Esophagus squamous epithelium (tissue), 5 donors: Measurements from ENCODE around the gene TMEM252. TPM values are rescaled to one million over a fixed set of nuclear protein-coding genes. Genes with fewer than 3 reads are reported as not detected.

Source experiments
- DNase-seq: peaks from one replicate; lab custom pipeline; 2025; lab: John Stamatoyannopoulos, UW
- H3K27ac ChIP-seq, 4 donors: fragments of 200-600 bp; sonication (generic); one replicate each; pipeline ENCODE4 v1.5.1; 2016 to 2019; ENCODE audit warnings: mild to moderate bottlenecking in 1 of 4
- H3K27me3 ChIP-seq, 4 donors: fragments of 200-600 bp; sonication (generic); 1 replicate in 3 of 4; 2 replicates in 1 of 4; pipeline versions ENCODE4 v1.5.1 to v1.6.0; 2017 to 2021; ENCODE audit warnings: antibody characterized with exemption in 1 of 4
- H3K36me3 ChIP-seq, 3 donors: fragments of 200-600 bp; sonication (generic); one replicate each; pipeline ENCODE4 v1.5.1; 2016 to 2019
- H3K4me1 ChIP-seq, 3 donors: fragments of 200-600 bp; sonication (generic); one replicate each; pipeline ENCODE4 v1.5.1; 2017 to 2019
- H3K4me3 ChIP-seq, 4 donors: fragments of 200-600 bp; sonication (generic); 1 replicate in 3 of 4; 2 replicates in 1 of 4; pipeline ENCODE4 v1.5.1; 2016 to 2019; ENCODE audit warnings: mild to moderate bottlenecking in 2 of 4, moderate library complexity in 1 of 4
- H3K9me3 ChIP-seq, 3 donors: fragments of 200-600 bp; sonication (generic); one replicate each; pipeline ENCODE4 v1.5.1; 2016 to 2019
- POLR2A ChIP-seq, 4 donors: fragments of 450-650 bp; IDR thresholded peaks; one replicate each; pipeline ENCODE4 v1.6.1; 2017; ENCODE audit warnings: antibody characterized with exemption in 4 of 4, mild to moderate bottlenecking in 4 of 4, moderate library complexity in 3 of 4
- WGBS, 2 donors: methylation state at CpG; one replicate each; pipeline ENCODE4 v1.1.5; 2018; 5-methylcytosine and 5-hydroxymethylcytosine counted together
- intact Hi-C: fragments of 100-400 bp; cut with DNase I; formaldehyde crosslinking; loops from one replicate; pipeline ENCODE4 v1.15.0; 2022
- total RNA-seq, 4 donors: library from RNA; depleted of rRNA; stranded (reverse); fragments of >200 nt; gene quantifications; one replicate each; pipeline ENCODE4 v1.1.0, GENCODE V29; 2016
- TF ChIP-seq, protein P1 (sequence below), 6 experiments: fragments of 450-650 bp in 4 of 6; fragments of 200-600 bp in 2 of 6; sonication (generic) in 2 of 6; IDR thresholded peaks; one replicate each; pipeline ENCODE4 v1.5.1; 2016 to 2019; ENCODE audit warnings: antibody characterized with exemption in 6 of 6, mild to moderate bottlenecking in 4 of 6, moderate library complexity in 4 of 6
- donor health status: DM: yes; HTN: yes; CAD: no.

Gene TMEM252
- total RNA-seq, 4 donors from 2014 or later: not detected

DNA sequence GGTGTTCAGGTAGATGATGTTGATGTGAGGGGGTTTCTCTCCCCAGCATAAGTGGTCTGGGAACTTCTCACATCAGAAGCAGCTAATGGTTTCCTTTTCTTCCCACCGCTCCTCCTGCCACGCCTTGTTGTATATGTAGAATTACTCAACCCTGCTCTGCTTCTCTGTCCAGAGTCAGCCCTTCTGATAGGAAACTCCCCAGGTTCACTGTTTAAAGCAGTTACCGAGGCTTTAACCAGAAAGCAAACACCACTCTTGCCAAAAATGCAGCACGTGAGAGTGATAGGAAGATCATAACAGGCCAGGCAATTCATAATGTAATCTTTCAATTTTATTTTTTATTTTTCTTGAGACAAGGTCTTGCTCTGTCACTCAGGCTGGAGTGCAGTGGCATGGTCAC lies 10.5 kb upstream of the TMEM252 start:
- DNase-seq: no peak
- Histone ChIP-seq H3K27me3 (no peaks in the 10 kb centered on the region), H3K36me3 (no peaks in the 10 kb centered on the region), H3K27ac (peak overlapping the region in 1 of 4 donors; percentile 18), H3K4me1 (peaks cover 0 to 18% (median 12%) of the 10 kb centered on the region in 3 donors), H3K4me3 (no peak overlapping the region), H3K9me3 (no peaks in the 10 kb centered on the region)
- intact Hi-C loops: no loop called here
- 35 to 40% methylated on average over 4 of the region's 4 CpGs for WGBS, 2 donors
- TF ChIP-seq, protein P1, sequence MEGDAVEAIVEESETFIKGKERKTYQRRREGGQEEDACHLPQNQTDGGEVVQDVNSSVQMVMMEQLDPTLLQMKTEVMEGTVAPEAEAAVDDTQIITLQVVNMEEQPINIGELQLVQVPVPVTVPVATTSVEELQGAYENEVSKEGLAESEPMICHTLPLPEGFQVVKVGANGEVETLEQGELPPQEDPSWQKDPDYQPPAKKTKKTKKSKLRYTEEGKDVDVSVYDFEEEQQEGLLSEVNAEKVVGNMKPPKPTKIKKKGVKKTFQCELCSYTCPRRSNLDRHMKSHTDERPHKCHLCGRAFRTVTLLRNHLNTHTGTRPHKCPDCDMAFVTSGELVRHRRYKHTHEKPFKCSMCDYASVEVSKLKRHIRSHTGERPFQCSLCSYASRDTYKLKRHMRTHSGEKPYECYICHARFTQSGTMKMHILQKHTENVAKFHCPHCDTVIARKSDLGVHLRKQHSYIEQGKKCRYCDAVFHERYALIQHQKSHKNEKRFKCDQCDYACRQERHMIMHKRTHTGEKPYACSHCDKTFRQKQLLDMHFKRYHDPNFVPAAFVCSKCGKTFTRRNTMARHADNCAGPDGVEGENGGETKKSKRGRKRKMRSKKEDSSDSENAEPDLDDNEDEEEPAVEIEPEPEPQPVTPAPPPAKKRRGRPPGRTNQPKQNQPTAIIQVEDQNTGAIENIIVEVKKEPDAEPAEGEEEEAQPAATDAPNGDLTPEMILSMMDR (IDR thresholded peaks at IDR 0.05): no peak
- TF ChIP-seq POLR2A (IDR thresholded peaks at IDR 0.05): no peak

- TF ChIP-seq POLR2A (IDR thresholded peaks at IDR 0.05): no peak
- TF ChIP-seq, protein P1 (IDR thresholded peaks at IDR 0.05): no peak
- 0 to 22% methylated on average over 1 of the region's 3 CpGs for WGBS, 2 donors
Measured at GRCh38 chr9:68548241-68548640, 7.6 kb upstream of the TMEM252 start.

GRCh38 chr9:68547417-68547816 lies 6.7 kb upstream of the TMEM252 start:
- no peak for DNase-seq
- Histone ChIP-seq H3K4me1 (peaks cover 0 to 12% (median 7%) of the 10 kb centered on the region in 3 donors), H3K27me3 (no peaks in the 10 kb centered on the region), H3K9me3 (no peaks in the 10 kb centered on the region), H3K4me3 (no peak overlapping the region), H3K27ac (peak overlapping the region in 2 of 4 donors; percentile 49 to 84), H3K36me3 (no peaks in the 10 kb centered on the region)
- TF ChIP-seq POLR2A (IDR thresholded peaks at IDR 0.05): no peak
- TF ChIP-seq, protein P1 (IDR thresholded peaks at IDR 0.05): no peak
- intact Hi-C loops: no loop called here

More at GRCh38 chr9:68548241-68548640, 7.6 kb upstream of the TMEM252 start:
- no peaks in the 10 kb centered on the region for H3K36me3 ChIP-seq
- H3K27ac ChIP-seq: peak overlapping the region in 2 of 4 donors; percentile 26 to 45
- DNase-seq: no peak
- no peaks in the 10 kb centered on the region for H3K9me3 ChIP-seq
- H3K4me3 ChIP-seq: no peak overlapping the region
- intact Hi-C loops: no loop called here
- peaks cover 0 to 16% (median 12%) of the 10 kb centered on the region in 3 donors for H3K4me1 ChIP-seq
- no peaks in the 10 kb centered on the region for H3K27me3 ChIP-seq

DNA sequence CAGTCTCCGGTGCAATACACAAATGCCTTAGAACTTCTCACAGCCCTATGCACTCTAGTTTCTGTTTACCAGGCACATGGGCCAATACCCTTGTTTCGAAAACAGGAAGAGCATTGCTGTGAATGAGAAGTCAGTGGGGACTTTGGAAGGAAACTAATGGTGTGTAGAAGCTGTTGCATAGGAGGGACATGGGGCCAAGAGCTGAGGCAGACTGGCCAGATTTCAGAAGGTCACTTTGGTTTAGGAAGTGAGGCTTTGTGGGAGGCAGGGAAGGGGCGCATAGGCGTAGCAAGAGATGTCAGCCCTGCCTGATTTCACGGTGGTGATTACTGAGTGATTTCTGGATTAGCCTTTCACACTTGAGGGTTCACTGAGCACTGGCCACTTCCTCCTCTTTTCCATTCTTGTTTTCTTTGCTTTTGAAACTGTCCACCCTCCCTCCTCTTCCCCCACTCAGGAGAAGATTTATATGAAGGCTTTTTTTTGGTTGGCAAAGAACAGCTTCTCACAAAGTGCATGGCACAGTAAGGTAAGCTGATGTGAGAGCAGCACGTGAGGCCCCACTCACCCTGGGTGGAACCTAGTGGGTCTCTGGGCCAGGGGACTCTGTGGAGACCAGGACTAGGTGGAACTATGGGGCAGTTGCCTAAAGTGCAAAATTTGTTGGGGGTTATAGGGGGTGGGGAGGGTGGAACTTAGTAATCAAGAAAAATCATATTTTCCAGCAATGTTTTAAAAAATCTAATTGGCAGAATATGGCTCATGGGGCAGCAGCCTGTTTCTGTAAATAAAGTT lies 6.1 kb upstream of the TMEM252 start:
- TF ChIP-seq, protein P1 (IDR thresholded peaks at IDR 0.05): no peak
- TF ChIP-seq POLR2A (IDR thresholded peaks at IDR 0.05): no peak
- Histone ChIP-seq H3K4me3 (no peak overlapping the region), H3K4me1 (peaks cover 0 to 12% (median 8%) of the 10 kb centered on the region in 3 donors), H3K27me3 (no peaks in the 10 kb centered on the region), H3K27ac (peak overlapping the region in 3 of 4 donors; percentile 36 to 84 (median 49)), H3K36me3 (no peaks in the 10 kb centered on the region), H3K9me3 (no peaks in the 10 kb centered on the region)
- 55 to 61% methylated on average over 6 of the region's 6 CpGs for WGBS, 2 donors
- intact Hi-C loops: no loop called here
- no peak for DNase-seq

DNA sequence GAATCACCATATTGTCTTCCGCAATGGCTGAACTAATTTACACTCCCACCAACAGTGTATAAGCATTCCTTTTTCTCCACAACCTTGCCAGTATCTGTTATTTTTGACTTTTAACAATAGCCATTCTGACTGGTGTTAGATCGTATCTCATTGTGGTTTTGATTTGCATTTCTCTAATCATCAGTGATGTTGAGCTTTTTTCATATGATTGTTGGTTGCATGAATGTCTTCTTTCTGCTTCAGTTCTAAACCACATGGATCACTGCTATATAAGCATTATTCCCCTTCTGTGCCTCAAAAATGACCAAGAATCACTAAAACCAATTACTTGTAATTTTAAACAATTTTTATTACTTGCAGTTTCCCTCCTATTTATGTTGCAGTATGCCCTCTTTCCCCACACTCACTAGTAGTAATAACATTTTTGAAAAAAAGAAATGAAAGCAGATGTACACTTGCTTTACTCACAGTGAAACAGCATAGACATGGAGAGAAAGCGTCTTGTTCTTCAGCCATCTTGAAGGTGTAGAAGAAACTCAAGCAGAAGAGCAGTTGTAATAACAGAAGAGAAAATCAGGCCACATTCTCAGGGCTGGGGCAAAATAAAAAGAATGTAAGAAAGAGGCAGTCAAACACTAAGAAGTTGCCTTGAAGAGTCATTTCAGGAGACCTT lies 4.5 kb upstream of the TMEM252 start:
- DNase-seq: no peak
- H3K27ac ChIP-seq: no peak overlapping the region
- WGBS, 2 donors: 85 to 87% methylated on average over 3 of the region's 3 CpGs
- H3K9me3 ChIP-seq: no peaks in the 10 kb centered on the region
- no peaks in the 10 kb centered on the region for H3K27me3 ChIP-seq
- H3K4me3 ChIP-seq: no peak overlapping the region
- TF ChIP-seq, protein P1 (IDR thresholded peaks at IDR 0.05): no peak
- no peak for TF ChIP-seq POLR2A (IDR thresholded peaks at IDR 0.05)
- peaks cover 0 to 19% (median 17%) of the 10 kb centered on the region in 3 donors for H3K4me1 ChIP-seq
- intact Hi-C loops: no loop called here
- H3K36me3 ChIP-seq: no peaks in the 10 kb centered on the region
